OCI-M1 (cell line): Measurements from ENCODE around the gene FIGNL2.
"Not testable (repeated sequence)": the region's sequence is repeated elsewhere in the genome, so short reads cannot be mapped to it uniquely, and the experiment has no call there.

Experiments
- DNase-seq: peaks from one replicate; lab custom pipeline; 2025; lab: John Stamatoyannopoulos, UW

The FIGNL2 gene

DNA sequence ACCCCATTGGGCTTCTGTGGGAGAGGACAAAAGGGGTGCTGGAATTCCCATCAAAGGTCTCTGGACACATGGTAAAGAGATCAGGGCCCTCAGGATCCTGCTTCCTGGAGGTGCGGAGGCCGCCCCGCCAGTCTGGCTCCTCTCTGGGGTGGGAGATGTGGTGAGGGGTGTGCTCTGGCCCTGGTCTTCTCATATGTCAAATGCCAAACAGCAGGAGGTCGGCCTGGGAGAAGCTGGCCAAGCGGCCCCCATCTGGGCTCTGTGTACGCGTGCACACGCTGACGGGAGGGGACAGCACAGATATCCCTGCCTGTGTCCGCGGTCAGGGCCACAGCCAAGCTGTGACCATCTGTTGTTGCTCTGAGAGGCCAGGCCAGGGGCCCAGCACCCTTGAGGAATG lies 14.1 kb downstream of the FIGNL2 start:
- DNase-seq = no peak

- DNase-seq = no peak
Measured at GRCh38 chr12:51833448-51834227, 14.9 kb downstream of the FIGNL2 start.

- no peak for DNase-seq
Measured at GRCh38 chr12:51832354-51833107, 16.0 kb downstream of the FIGNL2 start.

- DNase-seq = not testable (repeated sequence)
Measured at GRCh38 chr12:51831817-51832216, 16.7 kb downstream of the FIGNL2 start.

DNA sequence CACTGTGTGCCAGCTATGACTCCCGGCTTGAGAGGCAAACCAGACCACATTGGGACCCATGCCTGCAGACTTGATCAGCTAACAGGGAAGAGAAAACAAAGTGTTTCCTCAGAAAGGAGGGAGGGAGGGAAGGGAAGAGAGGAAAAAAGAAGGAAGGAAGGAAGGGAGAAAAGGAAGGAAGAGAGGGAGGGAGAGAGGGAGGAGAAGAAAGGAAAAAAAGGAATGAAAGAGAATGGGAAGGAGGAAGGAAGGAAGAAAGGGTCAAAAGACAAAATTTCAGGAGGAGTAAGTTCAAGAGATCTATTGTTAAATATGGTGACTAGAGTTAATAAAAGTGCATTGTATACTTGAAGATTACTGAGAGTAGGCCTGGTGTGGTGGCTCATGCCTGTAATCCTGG lies 18.9 kb downstream of the FIGNL2 start:
- DNase-seq = no peak

GRCh38 chr12:51829011-51829481 lies 19.5 kb downstream of the FIGNL2 start:
- no peak for DNase-seq

DNA sequence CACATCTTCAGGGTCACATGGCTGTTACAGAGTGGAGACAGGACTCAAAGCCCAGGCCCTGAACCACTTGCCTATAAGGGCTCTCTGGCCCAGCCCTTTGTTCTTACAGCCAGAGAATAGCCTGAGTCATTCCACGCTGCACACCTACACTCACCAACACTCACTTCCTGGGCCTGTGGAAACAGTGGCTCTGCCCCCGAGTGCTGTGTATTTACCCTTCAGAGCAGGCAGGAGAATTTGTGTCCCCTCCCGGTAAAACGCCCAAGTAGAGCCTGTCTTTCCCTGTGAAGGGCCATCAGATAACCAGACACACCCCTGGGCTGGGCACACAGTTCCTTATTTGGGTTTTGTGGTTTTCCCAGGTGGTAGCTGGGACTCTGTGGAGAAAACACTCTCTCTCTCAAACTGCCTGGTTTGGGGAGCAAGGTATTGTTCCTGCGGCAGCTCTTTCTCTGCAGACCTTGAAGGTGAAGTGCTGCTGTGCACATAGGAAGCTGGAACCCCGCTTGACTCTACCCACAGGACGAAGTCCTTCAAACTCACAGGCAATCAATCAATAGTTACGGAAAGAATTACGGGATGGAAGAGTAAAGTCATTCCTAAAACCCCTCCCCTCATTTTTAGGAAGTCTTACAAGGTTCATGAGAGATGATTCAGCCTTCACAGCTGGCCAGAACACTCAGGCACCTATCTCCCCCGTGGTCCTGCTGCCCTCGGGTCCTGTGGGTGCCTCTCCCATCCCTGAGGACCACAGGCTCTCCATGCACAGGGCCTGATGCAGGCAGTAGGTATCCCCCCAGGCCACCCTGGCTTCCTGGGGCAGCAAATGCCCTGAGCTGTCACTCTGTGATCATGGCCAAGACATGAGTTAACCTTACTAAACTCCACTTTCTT lies 20.3 kb downstream of the FIGNL2 start:
- peak; percentile 51 for DNase-seq

GRCh38 chr12:51826881-51827280 lies 21.6 kb downstream of the FIGNL2 start:
- DNase-seq = no peak

DNA sequence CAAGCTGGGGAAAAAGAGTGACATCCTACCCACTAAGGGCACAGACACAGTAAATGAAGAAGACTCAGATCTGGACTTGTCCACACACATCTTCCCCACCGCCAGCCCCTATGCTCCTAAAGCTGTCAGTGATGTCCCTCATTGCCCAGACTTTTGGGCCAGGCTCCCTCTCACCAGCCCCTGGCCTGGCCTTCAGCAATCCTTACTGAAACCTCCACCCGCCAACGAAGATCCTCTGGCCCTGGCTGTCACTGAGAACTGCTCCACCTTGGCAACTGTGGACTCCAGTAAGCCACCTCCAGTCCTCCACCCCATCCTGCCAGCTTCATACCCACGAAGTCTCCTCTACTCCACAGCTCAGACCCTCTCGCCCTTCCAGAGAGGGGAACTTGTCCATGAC lies 23.3 kb downstream of the FIGNL2 start:
- DNase-seq = no peak

- DNase-seq = peak; percentile 73
Measured at GRCh38 chr12:51823875-51824565, 24.5 kb downstream of the FIGNL2 start.

GRCh38 chr12:51822956-51823355 lies 25.6 kb downstream of the FIGNL2 start:
- DNase-seq = no peak

- no peak for DNase-seq
Measured at GRCh38 chr12:51822261-51822616, 26.3 kb downstream of the FIGNL2 start.

DNA sequence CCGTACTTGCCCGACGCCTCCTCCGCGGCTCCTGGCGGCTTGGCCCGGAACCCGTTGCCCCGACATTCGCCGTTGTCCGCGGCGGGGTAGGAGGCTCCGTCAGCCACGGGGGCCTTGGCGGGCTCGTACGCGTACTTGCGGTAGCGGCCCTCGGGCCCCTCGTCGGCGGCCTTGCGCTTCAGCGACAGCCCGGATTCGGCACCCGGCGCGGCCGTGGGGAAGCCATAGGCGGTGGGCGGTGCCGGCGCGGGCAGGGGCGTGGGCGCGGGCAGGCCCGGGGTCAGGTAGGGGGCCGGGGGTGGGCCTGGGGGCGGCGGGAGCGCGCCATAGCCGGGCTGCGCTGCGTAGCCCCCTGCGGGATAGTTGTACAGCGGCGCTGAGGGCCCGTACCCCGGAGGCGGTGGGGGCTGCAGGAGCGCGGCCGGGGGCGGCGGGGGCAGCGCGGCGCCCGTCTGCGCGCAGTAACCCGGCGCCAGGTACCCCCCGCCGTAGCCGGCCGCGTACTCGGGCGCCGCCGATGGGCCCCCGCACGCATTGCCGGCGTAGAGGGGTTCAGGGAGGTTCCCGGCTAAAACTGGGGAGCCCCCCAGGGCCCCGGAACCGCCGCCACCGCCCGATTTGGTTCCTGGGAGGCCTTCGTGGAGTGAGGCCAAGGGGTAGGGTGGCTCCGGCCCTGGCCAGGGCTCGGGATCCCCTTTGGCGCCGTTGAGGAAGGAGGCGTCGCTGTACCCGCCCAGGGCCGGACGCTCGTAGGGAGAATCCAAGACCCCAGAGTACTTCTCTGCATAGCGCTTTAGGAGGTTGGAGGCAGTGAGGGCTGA lies 26.9 kb downstream of the FIGNL2 start:
- DNase-seq = no peak

DNA sequence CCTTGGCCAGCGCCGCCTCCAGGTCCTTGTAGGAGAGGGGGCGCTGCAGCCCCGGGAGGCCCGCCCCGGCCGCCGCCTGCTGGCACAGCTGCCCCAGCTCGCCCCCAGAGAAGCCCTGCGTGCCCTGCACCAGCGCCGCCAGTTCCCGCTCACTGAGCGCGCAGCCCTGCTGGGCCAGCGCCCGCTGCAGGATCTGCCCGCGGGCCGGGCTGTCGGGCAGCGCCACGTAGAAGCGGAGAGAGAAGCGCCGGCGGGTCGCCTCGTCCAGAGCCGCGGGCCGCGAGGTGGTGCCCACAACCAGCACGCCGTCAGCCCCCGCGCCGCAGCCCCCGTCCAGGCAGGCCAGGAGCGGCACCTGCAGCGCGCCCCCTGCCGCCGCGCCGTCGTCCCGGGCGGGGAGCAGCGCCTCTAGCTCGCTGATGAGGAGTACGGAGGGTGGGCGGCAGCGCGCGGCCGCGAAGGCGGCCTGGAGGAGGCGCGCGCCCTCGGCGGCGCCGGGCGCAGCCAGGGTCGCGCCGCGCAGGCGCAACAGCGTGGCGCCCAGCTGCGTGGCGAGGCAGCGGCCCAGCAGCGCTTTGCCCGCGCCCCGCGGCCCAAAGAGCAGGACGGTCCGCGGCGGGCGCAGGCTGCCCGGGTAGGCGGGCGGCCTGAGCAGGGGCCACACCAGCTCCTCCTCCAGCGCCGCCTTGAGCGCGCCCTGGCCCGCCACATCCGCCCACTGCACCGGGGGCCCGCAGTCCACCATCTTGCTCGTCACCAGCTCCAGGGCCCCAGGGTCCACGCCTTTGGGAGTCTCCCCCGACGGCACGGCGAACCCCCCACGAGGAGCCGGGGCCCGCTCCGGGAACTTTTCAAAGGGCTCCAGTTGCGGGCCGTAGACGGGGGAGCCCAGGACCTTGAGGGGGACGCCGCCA lies 27.7 kb downstream of the FIGNL2 start:
- no peak for DNase-seq

DNA sequence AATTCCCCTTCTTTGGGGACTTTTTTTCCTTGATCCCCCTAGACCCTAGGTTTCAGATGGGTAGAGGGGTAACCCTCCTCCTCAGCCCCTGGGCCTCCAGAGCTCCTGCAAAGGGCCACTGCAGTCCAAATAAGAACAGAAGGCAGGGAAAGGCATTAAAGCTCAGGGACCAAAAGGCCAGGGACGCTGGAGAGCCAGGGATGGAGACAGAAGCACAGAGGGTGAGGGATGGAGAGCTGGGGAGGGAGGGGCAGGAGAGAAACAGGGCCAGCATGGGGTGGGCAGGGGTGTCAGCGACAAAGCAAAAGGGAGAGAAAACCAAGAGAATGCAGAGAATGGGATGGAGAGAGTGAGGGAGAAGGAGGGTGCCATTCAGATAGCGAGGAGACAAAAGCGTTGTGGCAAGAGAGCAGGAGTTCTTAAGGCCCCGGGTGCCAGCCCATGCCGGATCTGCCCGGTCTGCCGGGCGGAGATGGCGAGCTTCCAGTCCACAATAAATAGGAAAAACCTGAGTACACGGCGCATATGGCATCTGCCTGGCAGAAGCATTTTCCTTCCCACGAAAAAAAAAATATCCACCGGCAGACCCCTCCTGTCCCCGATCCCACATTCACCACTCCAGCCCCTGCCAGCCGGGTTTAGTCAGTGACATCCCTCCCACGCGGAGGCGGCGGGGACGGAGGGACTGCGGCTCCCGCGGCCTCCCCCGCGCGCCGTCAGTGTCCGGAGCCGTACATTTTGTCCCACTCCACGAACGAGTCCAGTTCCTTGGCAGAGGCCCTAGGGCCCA lies 28.6 kb downstream of the FIGNL2 start:
- DNase-seq = no peak

- no peak for DNase-seq
Measured at GRCh38 chr12:51818566-51819300, 29.8 kb downstream of the FIGNL2 start.

- no peak for DNase-seq
Measured at GRCh38 chr12:51818086-51818485, 30.4 kb downstream of the FIGNL2 start.
